HS-5 (cell line): ENCODE measurements around the gene SURF4.
A peak's percentile ranks its signal among the peaks of the same experiment; 100 is the strongest.
"Not testable (repeated sequence)": the region's sequence is repeated elsewhere in the genome, so short reads cannot be mapped to it uniquely, and the experiment has no call there.

Experiments
- DNase-seq: peaks from one replicate; pipeline ENCODE4 v3.0.0-alpha.2; 2012; ENCODE audit warnings: low read depth

The SURF4 gene

DNA sequence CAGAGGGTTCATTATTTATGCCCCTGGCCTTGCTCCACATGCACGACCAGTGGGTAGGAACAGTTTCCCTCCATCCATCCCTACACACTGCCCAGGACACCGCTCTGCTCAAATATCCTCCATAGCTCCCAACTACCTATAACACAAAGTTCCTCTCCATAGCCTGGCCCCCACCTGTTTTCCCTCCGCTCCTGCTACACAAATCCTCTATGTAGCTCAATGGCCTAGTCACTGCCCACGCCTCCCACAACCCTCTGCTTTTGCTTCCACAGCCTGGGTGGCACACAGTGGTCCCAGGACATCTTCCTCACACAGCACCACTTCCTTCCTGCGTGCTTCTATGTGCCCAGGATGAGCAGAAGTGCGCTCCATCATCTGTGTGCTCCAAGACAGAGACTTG, 21.5 kb upstream of the SURF4 start:
- DNase-seq: no peak

DNA sequence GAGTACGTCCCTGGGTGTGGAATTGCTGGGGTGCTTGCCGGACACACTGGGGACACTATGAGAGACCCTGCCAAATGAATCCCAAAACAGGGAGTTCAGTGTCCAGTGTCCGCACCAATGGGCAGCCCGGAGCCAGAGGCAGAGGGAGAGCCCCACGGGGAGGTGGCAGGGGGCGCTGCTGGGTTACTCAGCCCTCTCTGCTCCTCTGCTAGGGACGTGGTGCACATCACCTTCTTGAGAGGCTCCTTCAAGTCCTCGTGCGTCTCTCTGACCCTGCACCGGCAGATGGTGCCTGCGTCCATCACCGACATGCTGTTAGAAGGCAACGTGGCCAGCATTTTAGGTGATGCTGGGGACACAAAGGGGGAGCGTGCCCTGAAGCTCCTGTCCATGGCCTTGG, 21.1 kb upstream of the SURF4 start:
- no peak for DNase-seq

GRCh38 chr9:133394687-133395271, 18.9 kb upstream of the SURF4 start:
- no peak for DNase-seq

GRCh38 chr9:133393399-133393798, 17.5 kb upstream of the SURF4 start:
- no peak for DNase-seq

DNA sequence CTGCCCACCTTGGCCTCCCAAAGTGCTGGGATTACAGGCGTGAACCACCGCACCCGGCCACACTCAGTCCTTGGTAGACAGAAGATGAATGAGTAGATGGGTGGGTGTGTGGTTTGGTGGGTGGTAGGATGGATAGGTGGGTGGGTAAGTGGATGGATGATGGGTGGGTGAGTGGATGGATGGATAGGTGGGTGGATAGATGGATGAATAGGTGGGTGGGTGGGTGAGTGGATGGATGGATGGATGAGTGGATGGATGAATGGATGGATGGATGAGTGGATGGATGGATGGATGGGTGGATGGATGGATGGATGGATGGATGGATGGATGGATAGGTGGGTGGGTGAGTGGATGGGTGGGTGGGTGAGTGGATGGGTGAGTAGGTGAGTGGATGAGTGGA, 16.4 kb upstream of the SURF4 start:
- not testable (repeated sequence) for DNase-seq

DNA sequence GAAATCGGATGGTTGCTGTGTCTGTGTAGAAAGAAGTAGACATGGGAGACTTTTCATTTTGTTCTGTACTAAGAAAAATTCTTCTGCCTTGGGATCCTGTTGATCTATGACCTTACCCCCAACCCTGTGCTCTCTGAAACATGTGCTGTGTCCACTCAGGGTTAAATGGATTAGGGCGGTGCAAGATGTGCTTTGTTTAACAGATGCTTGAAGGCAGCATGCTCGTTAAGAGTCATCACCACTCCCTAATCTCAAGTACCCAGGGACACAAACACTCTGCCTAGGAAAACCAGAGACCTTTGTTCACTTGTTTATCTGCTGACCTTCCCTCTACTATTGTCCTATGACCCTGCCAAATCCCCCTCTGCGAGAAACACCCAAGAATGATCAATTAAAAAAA, 15.6 kb upstream of the SURF4 start:
- DNase-seq: not testable (repeated sequence)

GRCh38 chr9:133390713-133391112, 14.9 kb upstream of the SURF4 start:
- no peak for DNase-seq

GRCh38 chr9:133389562-133389961, 13.7 kb upstream of the SURF4 start:
- DNase-seq: no peak

DNA sequence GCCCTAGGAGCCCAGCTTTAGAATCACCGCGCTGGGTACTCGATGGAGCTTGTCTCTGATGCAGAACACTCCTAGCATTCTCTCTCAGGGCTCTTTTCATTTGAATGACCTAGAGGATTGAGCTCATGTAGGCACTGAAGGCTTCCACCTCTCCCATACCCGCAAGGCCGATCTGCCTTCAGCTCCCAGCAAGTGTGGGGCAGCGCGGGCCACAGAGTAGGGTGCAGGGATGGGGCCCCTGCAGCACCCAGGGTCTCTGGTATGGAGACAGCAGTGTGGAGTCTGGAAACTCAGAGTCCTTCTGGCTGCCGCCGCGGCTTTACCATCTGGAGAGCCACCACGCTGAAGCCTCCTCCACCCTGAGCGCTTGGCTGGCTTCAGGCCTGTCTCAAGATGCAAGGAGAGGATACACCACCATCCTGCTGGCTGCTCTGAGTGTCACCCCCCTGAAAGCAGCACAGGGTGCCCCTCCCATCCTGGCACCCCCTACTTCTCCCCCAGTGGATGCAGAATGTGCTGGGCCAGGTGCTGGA, 13.2 kb upstream of the SURF4 start:
- no peak for DNase-seq

- no peak for DNase-seq
These were observed 11.8 kb upstream of the SURF4 start for GRCh38 chr9:133387680-133388079.

GRCh38 chr9:133386338-133386737, 10.5 kb upstream of the SURF4 start:
- no peak for DNase-seq

- DNase-seq: no peak
These were observed 9.6 kb upstream of the SURF4 start for GRCh38 chr9:133385452-133385851.

DNA sequence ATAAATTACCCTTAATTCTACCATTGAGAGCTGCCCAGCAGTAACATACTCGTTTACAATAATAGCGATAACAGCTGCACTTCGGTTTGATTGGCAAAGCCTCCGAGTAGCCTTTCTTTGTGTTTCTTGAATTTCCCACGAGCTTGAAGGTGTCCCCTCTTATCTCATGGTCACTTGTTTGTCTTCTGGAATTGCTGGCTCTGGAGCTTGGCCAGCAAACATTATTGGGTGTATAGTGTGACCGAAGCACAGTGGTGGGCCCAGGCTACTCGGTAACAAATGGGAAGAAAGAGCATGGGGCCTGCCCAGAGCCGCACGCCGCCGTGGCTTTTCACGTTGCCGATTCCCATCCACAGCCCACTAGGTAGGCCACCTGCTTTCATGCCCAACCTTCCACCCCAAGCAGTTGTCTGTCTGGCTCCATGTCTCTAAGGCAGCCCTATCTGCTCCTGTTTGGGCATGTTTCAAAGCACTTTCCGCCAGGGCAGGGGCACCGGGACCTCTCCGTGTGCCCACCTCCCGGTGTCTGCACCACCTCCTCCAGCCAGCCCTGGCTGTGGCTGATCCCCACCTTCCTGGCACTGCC, 9.0 kb upstream of the SURF4 start:
- DNase-seq: no peak

DNA sequence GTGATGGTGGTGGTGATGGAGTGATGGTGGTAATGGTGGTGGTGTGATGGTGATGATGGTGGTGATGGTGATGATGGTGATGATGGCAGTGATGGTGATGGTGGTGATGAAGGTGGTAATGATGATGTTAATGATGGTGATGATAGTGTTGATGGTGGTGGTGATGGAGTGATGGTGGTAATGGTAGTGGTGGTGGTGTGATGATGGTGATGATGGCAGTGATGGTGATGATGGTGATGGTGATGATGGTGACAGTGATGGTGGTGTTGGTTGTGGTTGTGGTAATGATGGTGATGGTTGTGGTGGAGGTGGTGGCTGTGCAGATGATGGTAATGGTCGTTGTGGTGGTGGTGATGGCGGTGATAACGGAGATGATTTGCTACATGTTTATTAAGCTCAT, 7.6 kb upstream of the SURF4 start:
- no peak for DNase-seq

GRCh38 chr9:133382507-133383141, 6.8 kb upstream of the SURF4 start:
- DNase-seq: no peak

DNA sequence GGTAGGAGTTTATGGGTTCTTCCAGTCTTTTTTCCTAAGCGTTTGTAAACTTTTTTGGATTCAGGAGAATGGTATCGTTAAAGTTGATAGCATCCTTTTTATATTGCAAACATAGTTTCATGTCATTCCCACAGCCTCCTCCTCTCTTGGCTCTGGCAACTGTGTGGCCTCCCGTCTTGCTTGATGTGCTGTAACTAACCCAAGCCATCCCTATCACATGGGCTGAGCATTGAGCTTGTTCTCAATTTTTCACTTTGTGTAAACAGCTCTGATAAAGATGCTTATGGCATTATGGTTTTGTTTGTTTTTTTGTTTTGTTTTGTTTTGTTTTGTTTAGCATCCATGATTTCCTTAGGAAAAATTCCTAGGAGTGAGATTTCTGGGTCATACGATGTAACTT, 4.9 kb upstream of the SURF4 start:
- no peak for DNase-seq

- DNase-seq: no peak
These were observed 3.6 kb upstream of the SURF4 start for GRCh38 chr9:133379153-133380086.

GRCh38 chr9:133378408-133378962, 2.6 kb upstream of the SURF4 start:
- no peak for DNase-seq

GRCh38 chr9:133377721-133378216, 1.9 kb upstream of the SURF4 start:
- peak; percentile 37 for DNase-seq

- not testable (repeated sequence) for DNase-seq
These were observed 1.4 kb upstream of the SURF4 start for GRCh38 chr9:133377280-133377679.

DNA sequence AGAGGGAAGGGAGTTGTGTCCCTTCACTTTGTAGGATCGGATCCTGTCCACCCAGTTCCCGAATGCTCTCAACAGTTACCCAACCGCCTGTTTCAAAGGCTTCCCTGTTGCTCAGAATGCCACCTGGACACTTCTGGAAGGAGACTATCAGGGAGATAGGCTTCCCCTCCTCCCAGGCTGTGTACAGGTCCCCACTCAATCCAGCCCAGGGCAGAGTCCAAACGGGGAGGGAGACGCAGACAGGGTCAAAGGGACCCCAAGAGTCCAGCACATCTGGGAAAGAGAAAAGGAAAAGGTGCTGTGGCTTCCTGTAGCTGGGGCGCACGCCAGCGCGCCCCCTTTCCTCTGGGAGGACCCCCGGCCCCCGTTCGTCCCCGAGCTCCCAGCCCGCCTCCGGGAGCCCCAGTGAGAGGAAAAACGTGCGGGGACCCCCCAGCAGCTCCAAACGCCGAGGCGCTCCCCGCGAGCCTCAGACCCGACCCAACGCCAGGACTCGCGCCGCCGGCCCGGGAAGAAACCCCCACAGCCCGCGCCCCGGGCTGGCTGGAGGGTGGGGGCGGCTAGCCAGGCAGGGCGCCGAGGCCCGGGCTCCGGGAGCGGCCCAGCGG, 640 bp downstream of the SURF4 start:
- DNase-seq: no peak
